ENCODE results near the gene GRIPAP1.
A peak's percentile ranks its signal among the peaks of the same experiment; 100 is the strongest.

GRCh38 chrX:48972220-48973164 lies 29.6 kb downstream of the GRIPAP1 start:
- TF ChIP-seq CTCF (IDR thresholded peaks at IDR 0.05) (peak in 2 of 4 experiments; percentile 27 to 32), POLR2AphosphoS5 (IDR thresholded peaks at IDR 0.05) (no peak), POLR2A (IDR thresholded peaks at IDR 0.05) (no peak)

Measured in prostate gland (tissue), 2 donors.